Stimulated activated CD8-positive, alpha-beta memory T cell treated with anti-CD3 and anti-CD28 coated beads, Interleukin-4, amount 100 ng/mL, for 4 hours (primary cell): Measurements from ENCODE around the gene TSEN2.
A peak's percentile ranks its signal among the peaks of the same experiment; 100 is the strongest.
"Not testable (repeated sequence)": the region's sequence is repeated elsewhere in the genome, so short reads cannot be mapped to it uniquely, and the experiment has no call there.

Experiments used
- DNase-seq, 2 donors: peaks; one replicate each; pipeline ENCODE4 v3.0.0-alpha.2; 2020; ENCODE audit warnings: low read depth in 2 of 2, low spot score in 1 of 2

TSEN2 gene

GRCh38 chr3:12471241-12471640 is 13.0 kb upstream of the TSEN2 start:
- peak; percentile 4 to 9 for DNase-seq

- no peak for DNase-seq
Observed at GRCh38 chr3:12472000-12472610, 12.2 kb upstream of the TSEN2 start.

GRCh38 chr3:12472796-12473195 is 11.5 kb upstream of the TSEN2 start:
- DNase-seq = no peak

- DNase-seq = no peak
Observed at GRCh38 chr3:12473511-12473910, 10.8 kb upstream of the TSEN2 start.

GRCh38 chr3:12476238-12476897 is 7.9 kb upstream of the TSEN2 start:
- no peak for DNase-seq

- no peak for DNase-seq
Observed at GRCh38 chr3:12477256-12477655, 7.0 kb upstream of the TSEN2 start.

GRCh38 chr3:12478326-12478725 is 6.0 kb upstream of the TSEN2 start:
- no peak for DNase-seq

- DNase-seq = not testable (repeated sequence)
Observed at GRCh38 chr3:12479198-12479597, 5.1 kb upstream of the TSEN2 start.

GRCh38 chr3:12479919-12480427 is 4.3 kb upstream of the TSEN2 start:
- DNase-seq = no peak

- DNase-seq = no peak
Observed at GRCh38 chr3:12483410-12483809, 870 bp upstream of the TSEN2 start.

- no peak for DNase-seq
Observed at GRCh38 chr3:12483872-12484197, 445 bp upstream of the TSEN2 start.

GRCh38 chr3:12484983-12485327 is 675 bp downstream of the TSEN2 start:
- DNase-seq = no peak

GRCh38 chr3:12486001-12486400 is 1.7 kb downstream of the TSEN2 start:
- no peak for DNase-seq

- DNase-seq = no peak
Observed at GRCh38 chr3:12486916-12487315, 2.6 kb downstream of the TSEN2 start.

- DNase-seq = no peak
Observed at GRCh38 chr3:12487336-12487735, 3.1 kb downstream of the TSEN2 start.

GRCh38 chr3:12487786-12488185 is 3.5 kb downstream of the TSEN2 start:
- no peak for DNase-seq

- no peak for DNase-seq
Observed at GRCh38 chr3:12489368-12489767, 5.1 kb downstream of the TSEN2 start.

GRCh38 chr3:12489832-12490231 is 5.6 kb downstream of the TSEN2 start:
- no peak for DNase-seq

- no peak for DNase-seq
Observed at GRCh38 chr3:12490547-12490946, 6.3 kb downstream of the TSEN2 start.

- DNase-seq = no peak
Observed at GRCh38 chr3:12495749-12496452, 11.6 kb downstream of the TSEN2 start.

GRCh38 chr3:12496453-12496761 is 12.1 kb downstream of the TSEN2 start:
- DNase-seq = no peak

- no peak for DNase-seq
Observed at GRCh38 chr3:12499474-12499873, 15.2 kb downstream of the TSEN2 start.
